GM12873 (cell line): ENCODE results near the gene GPR146.

ENCODE experiments used
- TF ChIP-seq, protein P1 (sequence below): IDR thresholded peaks from 2 replicates; pipeline ENCODE4 v1.5.1; 2012; ENCODE audit warnings: low read depth, mild to moderate bottlenecking, moderate library complexity, low read length, control low read depth; ENCODE audit not compliant: insufficient read depth; ENCODE audit errors: missing control alignments

The GPR146 gene

DNA sequence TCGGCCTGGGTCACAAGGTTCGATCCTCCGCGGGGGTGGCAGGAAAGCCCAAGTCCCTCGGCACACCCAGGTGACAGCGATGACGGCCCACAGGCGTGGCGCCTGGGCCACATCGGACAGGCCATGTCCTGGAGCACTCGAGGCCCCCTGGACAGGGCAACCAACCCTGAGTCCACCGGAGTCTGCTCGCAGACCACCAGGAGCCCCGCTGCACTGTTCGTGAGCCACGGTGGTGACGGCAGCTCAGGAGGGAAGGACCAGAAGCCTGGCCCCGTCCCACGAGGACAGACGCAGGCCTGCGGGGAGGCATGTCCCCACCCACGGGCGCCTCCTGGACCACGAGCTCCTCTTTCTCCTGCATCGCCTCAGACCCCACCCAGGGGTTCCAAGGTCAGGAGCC is 22.4 kb upstream of the GPR146 start:
- TF ChIP-seq, protein P1, sequence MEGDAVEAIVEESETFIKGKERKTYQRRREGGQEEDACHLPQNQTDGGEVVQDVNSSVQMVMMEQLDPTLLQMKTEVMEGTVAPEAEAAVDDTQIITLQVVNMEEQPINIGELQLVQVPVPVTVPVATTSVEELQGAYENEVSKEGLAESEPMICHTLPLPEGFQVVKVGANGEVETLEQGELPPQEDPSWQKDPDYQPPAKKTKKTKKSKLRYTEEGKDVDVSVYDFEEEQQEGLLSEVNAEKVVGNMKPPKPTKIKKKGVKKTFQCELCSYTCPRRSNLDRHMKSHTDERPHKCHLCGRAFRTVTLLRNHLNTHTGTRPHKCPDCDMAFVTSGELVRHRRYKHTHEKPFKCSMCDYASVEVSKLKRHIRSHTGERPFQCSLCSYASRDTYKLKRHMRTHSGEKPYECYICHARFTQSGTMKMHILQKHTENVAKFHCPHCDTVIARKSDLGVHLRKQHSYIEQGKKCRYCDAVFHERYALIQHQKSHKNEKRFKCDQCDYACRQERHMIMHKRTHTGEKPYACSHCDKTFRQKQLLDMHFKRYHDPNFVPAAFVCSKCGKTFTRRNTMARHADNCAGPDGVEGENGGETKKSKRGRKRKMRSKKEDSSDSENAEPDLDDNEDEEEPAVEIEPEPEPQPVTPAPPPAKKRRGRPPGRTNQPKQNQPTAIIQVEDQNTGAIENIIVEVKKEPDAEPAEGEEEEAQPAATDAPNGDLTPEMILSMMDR = no peak

DNA sequence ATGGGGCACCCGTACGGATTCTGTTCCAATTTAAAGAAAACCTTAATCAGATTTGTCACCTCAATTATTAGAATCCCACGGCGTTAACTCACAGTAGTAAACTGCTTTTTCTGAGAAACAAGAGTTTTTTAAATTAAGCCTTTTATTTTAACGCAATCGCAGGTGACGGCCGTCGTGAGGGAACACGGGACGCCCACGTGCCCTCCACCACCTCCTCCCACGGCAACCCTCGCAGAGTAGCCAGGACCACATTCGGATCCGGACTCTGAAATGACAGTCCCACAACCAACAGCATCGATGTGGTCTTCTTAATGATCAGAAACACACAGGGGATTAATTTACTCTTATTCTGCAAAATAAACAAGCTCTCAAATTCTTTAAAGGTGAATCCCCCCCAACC is 22.0 kb upstream of the GPR146 start:
- TF ChIP-seq, protein P1 = no peak

DNA sequence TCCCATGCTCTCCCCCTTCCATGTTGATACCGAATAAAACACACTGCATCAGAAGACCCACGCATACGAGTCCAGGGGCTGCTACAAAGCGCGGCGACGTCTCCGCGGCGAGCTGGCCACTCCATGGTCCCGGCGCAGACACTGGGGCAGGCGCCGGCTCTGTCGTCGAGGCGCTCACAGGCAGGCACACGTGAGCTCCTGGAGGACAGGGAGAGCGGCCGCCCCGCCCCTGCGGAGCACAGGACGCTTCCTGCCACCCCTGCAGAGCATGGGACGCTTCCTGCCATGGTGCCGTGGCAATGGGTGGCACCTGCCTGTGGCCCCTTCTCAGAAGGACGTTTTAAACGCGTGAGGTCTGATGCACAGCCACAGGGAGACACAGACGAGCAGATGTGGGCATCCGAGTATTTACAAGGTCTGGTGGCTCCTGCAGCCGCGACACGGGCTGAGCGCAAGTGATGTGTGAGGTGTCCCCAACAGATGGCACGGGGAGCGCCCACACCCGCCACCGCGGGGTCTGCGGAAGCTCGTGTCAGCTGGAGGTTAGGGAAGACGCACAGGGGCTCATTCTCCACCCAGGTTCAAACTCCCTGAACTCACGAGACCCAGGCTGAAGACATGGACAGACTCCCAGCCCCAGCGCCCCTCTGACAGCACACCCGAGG is 21.4 kb upstream of the GPR146 start:
- TF ChIP-seq, protein P1 = no peak

DNA sequence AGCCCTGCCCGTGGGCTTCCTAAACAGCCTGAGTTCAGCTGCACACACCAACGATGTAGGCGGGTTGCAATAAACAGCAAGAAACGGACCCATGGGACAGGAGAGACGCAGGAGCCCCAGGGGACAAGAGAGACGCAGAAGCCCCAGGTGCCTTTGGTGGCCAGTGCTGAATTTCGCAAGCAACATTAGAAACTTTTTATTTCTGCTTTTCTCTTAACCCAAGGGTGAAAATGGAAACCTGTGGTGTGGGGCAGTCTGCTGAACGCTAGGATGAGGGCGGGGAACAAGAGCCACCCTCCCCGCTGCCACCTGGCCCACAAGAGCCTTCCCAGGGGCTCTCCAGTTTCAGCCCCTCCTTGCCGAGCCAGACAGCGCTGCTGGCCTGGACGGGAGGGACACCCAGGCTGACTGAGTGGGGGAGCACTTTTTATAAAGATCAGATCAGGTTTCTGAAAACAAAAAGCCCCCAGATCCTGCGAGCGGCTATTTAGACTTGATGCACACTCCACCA is 20.0 kb upstream of the GPR146 start:
- TF ChIP-seq, protein P1 = no peak

DNA sequence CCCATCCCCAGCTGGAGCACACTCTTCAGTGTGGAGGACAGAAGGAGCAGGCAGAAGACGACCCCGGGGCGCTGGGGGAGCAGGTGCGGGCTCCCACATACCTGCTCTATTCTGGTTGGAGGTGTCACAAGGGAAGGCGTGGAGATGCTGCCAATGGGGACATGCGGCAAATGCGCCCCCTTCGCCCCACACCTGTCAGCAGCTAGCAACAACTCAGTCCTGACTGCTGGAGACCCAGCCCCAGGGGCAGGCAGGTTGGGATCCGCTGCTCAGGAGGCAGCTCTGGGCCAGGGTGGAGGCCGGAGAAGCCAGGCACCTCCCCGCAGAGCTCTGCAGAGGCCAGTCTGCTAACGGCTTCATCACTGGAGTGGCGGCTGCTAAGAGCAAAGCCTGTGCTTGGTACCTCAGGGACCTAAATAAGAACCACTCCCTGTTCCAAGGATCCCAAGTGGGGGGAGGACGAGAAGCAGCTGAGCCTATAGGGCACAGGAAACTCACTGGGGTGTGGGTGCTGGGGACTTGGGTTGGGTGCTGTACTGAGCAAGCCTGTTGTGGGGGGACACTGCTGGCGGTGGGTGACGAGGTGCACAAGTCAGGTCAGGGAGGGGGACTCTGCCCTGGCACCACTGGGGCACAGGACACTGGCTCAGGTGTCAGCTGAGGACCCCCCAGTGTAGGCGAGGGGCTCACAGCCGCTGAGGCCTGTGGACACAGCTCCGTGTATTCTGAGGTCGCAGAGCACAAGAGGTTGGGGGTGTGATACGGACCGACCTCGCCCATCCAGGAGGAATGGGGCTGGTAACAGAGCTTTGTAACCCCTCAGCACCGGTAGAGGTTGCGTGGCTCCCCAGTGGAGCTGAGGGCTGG is 19.2 kb upstream of the GPR146 start:
- TF ChIP-seq, protein P1 = no peak

DNA sequence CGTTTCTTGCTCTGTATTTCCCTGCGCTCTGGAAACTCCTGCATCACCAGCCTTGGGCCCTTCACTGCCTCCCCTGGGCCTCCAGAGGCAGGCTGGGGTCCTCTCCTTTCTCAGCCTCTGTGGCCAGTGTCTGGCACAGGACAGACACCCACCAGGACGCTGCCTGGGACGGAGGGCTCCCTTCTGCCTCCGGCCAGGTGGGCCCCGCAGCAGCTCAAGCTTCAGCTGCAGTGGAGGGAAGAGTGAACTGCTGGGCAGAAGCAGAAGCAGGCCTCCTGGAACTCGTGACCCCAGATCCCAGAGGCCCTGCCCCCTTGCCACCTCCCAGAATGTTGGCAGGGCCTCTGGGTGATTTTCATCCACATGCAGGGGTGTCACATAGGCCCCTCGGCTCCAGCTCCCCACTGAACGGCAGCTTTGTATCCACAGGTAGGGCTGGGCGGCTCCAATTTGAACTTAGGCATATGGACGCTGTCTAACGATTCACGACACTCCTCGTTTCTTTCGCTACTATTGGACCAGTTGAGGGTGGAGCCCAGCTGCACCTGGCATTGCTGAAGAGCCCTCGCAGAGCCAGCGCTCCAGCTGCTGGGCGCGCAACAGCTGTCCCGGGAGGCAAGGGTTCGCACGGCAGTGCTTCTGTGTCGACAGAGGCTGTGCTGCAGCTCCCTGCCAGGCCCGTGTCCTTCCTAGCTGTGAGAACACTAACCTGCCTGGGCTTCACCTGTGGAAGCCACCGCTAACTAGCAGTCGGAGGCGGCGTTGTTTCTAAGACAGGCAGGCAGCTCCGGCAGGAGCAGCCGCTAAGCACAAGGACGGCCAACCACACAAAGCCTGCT is 18.4 kb upstream of the GPR146 start:
- TF ChIP-seq, protein P1 = no peak
